Vagina (tissue), 2 donors: ENCODE results near the gene BTRC.
"Not testable (repeated sequence)": the region's sequence is repeated elsewhere in the genome, so short reads cannot be mapped to it uniquely, and the experiment has no call there.

Experiments
- CTCF ChIP-seq, 3 experiments: fragments of 450-650 bp in 2 of 3; fragments of 200-600 bp in 1 of 3; sonication (generic) in 1 of 3; IDR thresholded peaks; one replicate each; pipeline ENCODE4 v1.5.1; 2017 to 2019; ENCODE audit warnings: antibody characterized with exemption in 3 of 3, mild to moderate bottlenecking in 2 of 3, moderate library complexity in 2 of 3
- POLR2A ChIP-seq, 2 donors: fragments of 450-650 bp; IDR thresholded peaks; one replicate each; pipeline ENCODE4 v1.6.1; 2017; ENCODE audit warnings: antibody characterized with exemption in 2 of 2, mild to moderate bottlenecking in 2 of 2, moderate library complexity in 2 of 2
- POLR2AphosphoS5 ChIP-seq, 2 donors: sonication (generic); formaldehyde crosslinking; IDR thresholded peaks; one replicate each; pipeline ENCODE4 v1.9.0; 2017; ENCODE audit warnings: antibody characterized with exemption in 2 of 2, mild to moderate bottlenecking in 2 of 2, low read depth in 1 of 2; ENCODE audit not compliant: insufficient read depth in 1 of 2

- TF ChIP-seq CTCF (IDR thresholded peaks at IDR 0.05); POLR2A (IDR thresholded peaks at IDR 0.05); POLR2AphosphoS5 (IDR thresholded peaks at IDR 0.05; ENCODE audit: insufficient read depth in 1 of 2, low read depth in 1 of 2): not testable (repeated sequence)
These were observed 1.1 kb upstream of the BTRC start for GRCh38 chr10:101352857-101353256.
